NCI-H2171 (cell line): ENCODE measurements around the gene MAPK4.

Source experiments
- DNase-seq: peaks from one replicate; lab custom pipeline; 2025; lab: John Stamatoyannopoulos, UW

Gene MAPK4

DNA sequence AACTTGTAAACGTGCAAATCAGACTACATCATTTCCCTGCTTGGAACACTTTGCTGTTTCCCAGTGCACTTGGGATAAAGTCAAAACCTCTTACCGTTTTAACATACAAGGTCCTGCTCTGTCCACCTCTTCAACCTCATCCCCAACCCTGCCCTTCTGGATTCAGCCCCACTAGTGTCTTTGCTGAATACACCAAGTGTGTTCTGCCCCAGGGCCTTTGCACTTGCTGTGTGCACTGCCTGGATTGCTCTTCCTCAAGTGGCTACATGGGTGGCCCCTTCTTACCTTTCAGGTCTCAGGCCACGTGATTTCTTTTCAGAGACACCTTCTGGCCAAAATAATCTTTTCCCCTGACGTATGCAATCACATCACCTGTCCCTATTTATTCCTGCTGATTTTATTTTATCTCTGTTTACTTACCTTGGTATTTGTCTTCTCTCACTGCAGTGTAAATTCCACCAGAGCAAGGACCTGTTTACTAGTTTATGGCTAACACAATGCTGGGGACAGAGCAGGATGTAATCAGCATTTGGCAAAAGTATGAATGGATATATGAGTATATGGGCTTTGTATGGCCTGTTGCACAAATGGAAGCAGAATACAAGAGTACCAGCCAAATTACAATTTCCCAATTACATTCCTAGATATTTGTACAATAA is 63.9 kb downstream of the MAPK4 start:
- no peak for DNase-seq

- no peak for DNase-seq
Measured at GRCh38 chr18:50624981-50625380, 65.1 kb downstream of the MAPK4 start.

DNA sequence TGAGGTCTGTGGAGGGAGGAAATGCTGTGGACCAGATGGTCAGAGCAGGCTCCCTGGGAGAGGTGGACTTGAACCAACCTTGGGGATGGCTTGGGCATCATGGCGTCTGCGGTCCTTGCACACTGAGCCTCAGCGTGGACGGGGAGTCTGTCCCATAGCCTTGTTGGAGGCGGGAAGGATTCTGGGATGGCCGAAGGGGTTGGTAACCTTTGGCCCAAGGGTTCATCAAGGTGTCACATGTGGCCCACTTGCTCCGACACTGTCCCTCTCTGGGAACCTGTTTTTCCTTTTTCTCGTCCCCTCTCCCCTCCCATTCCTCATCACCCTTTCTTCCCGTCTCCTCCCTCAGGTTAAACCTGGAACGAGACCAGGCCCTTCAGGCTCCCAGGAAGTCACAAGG is 66.4 kb downstream of the MAPK4 start:
- DNase-seq, result no peak

DNA sequence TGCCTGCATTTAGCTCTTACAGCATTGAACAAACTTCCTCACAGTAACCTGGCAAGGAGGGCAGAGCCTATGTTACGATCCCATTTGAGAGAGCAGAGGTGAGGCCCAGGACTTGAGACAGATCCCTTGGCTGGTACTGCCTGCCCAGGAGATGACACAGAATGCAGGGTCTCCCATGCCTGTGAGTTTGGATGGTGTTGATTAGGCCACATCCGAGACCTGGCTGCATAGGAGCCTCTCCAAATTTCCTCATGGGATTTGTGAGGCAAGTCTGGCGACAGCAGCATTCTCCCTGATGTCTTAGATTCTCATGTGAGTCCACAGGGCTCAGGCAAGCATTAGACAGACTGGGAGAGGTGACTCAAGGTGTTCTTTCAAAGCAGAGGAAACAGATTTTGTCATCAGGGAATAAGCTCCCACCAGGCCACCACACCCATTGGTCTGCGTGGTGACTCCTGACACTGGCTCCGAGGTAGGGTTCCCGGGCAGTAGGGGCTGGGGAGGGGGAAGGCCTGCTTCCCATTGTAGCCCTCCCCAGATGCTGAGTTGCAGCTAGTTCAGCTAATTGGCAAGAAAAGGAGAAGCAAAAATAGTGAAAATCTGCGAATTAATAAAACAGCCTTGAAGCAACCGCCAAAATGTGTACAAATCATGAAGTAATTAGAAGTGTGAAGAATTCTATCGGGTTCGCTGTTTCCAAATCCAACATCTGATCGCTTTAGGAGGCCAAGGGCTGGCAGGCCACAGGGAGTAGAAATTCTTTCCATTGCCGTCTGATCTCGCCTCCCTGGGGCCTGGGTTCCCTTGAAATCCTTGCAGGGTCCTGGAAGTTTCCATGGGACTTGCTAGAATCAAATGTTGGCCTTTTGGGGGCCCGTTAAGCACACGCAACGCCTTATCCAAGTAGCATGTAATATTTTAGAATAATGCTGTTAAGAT is 68.0 kb downstream of the MAPK4 start:
- DNase-seq, result no peak

- no peak for DNase-seq
Measured at GRCh38 chr18:50628533-50628905, 68.6 kb downstream of the MAPK4 start.

GRCh38 chr18:50629148-50629631 is 69.3 kb downstream of the MAPK4 start:
- peak; percentile 76 for DNase-seq

DNA sequence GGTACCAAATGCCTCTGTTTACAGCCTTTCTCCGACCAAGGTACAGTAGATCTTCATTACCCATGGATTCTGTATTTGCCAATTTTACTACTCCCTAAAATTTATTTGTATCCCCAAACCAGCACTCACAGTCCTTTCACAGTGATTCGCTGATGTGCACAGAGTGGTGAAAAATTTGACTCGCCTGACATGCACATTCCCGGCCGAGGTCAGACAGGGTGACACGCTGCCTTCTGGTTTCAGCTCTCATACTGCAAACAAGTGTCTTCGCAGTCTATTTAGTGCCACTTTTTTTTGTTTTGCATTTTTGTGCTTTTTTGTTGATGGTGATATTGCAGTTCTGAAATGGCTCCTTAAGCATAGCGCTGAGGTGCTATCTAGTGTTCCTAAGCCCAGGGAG is 71.0 kb downstream of the MAPK4 start:
- no peak for DNase-seq

GRCh38 chr18:50632895-50633515 is 73.1 kb downstream of the MAPK4 start:
- DNase-seq, result no peak

- DNase-seq, result no peak
Measured at GRCh38 chr18:50633992-50634391, 74.1 kb downstream of the MAPK4 start.

DNA sequence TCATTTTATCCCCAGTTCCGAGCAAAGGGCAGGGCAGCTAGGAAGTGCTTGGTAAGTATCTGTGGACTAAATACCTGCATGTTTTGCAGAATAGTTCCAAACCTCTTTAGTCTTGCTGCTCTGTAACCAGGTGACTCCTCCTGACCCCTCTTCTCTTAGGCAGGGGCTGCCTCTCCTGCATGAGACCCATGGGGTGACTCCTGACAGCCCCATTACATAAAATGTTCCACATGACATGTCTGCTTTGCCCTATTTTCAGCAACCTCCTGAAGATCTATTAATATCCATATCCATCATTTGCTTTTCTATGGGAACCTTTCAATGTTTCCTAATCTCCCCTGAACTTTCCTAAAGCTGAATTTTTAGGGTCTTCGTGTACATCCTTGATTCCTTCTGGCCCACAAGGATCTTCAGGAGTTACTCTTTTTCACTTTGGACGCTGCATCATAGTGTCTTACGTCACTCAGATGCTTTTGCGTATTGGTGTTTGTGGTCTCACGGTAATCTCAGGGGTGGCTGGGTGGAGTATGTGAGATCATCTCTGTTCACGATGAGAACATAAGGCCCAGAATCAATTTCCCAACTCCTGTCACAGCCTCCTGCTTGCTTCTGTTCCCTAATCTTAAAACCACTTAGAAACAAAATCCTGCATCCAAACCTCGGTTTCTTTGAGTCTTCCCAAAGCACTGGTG is 76.6 kb downstream of the MAPK4 start:
- DNase-seq, result no peak

GRCh38 chr18:50638016-50638883 is 78.4 kb downstream of the MAPK4 start:
- DNase-seq, result no peak

DNA sequence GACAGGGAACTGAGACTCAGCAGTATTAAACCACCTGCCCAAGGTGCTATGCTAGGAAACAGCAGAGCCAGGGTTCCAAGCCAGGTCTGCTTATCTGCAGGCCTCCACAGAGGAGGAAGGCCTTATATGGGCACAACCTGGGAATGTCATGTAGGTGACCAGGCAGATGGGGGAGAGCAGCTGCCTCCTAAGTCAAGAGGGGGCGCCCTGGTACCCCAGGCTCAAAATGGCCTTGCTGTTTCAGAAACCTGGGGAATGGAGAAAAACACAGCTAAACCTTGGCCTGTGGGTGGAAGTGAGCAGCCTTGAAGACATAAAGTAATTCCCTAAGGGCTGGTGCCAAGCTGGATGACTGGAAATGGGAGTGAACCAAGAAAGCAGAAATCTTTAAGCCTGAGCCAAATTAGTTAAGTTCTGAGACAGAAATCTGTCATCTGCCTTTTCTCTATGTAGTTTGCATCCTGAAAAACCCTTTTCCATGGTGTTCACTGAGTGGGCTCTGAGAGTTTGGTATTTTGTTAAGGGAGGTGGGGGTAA is 79.1 kb downstream of the MAPK4 start:
- DNase-seq, result no peak

DNA sequence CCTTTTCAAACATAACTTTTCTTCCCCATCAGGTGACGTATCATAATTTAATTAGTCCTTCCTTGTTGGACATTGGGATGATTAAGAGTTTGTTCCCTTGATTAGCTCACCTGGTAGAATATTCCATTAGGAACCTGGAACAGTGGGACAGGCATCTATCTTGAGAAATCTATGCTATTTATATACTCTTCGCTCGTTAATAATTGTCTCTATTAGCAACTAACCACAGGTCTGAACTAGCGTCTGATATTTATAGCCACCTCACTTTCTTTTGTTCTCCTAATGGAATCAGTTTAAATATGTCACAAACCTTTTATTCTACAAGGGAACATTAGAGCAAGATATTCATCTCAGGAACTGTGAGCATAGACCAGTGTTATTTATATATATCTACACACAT is 79.8 kb downstream of the MAPK4 start:
- DNase-seq, result no peak

DNA sequence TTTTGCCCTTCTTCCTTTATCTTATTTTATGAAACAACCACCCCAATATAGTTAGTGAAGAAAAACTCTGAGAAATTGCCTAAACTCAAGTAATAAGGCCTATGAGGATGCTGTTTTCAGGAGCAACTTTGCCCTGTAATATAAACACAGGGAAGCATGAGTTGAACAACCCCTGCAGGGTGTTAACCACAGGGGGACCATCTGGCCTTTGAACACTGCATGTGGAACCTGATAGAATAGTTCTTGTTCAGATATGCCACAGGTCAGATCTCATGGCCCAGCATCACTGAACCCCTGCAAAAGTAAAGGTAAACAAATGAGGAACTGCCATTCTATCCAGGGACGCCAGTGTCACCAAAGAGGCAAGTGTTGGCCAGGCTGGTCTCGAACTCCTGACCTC is 82.6 kb downstream of the MAPK4 start:
- DNase-seq, result no peak

- no peak for DNase-seq
Measured at GRCh38 chr18:50644146-50644545, 84.3 kb downstream of the MAPK4 start.

DNA sequence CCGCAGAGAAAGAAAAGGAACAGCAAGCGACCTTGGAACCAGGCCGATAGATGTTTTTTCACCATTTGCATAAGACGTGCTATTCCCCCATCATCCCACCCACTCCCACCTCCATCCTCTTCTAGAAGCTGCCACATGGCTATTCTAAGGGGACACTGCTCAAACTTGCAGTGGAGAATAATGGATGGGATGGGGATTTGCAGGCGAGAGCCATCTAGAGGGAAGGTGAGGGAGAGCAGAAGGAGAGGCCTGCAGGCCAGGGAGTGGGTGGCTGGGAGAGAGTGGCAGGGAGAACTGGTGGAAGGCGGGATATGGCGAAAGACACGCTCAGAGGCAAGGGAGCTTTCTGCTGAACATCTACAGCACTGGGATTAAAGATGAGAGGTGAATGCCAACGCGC is 84.9 kb downstream of the MAPK4 start:
- DNase-seq, result no peak

- DNase-seq, result no peak
Measured at GRCh38 chr18:50647237-50647636, 87.3 kb downstream of the MAPK4 start.

GRCh38 chr18:50647792-50648191 is 87.9 kb downstream of the MAPK4 start:
- DNase-seq, result no peak

DNA sequence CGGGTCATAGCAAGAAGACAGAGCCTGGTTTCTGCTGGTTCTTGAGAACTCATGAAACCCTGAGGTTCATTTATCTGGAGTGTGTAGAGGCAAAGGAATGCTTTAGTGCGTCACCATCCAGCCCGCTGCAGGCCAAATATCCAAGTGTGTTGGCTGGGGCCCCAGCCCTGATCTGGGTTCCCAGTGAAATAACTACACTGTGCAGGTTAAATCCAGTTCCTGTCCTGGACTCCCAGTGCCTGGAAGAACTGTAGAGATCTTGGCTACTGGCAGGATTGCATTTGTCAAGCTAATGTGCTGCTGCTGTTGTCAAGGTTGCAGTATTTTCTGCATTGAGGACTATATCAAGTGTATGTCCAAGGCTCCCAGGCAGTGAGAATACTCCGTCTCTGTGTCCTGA is 89.9 kb downstream of the MAPK4 start:
- DNase-seq, result no peak

DNA sequence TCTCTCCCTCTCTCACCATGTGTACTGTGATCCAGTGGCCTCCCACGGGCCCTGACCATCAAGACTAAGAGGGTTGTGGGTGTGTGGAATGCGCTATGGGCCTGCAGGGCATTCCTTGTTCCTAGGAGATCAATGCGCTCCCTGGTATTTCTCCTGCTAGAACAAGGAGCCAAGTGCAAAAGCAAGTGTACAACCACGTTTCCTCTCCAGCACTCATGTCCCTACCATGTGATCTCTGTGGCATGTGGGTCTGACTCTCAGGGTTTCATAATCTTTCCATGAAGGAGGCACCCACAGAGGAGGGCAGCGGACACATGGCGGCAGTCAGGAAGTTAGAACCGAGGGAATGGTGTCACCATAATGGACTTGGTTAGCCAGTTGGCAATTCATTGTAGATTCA is 91.4 kb downstream of the MAPK4 start:
- DNase-seq, result no peak
